CD14-positive monocyte (primary cell): ENCODE measurements around the gene MKI67. TPM values are rescaled to one million over a fixed set of nuclear protein-coding genes. Genes with fewer than 3 reads are reported as not detected.
A peak's percentile ranks its signal among the peaks of the same experiment; 100 is the strongest.

Source experiments
- DNase-seq, 3 donors: peaks; one replicate each; pipeline ENCODE4 v3.0.0-alpha.2; 2011 to 2022
- H2AFZ ChIP-seq: 2 replicates; pipeline ENCODE4 v1.6.0; 2012; ENCODE audit warnings: mild to moderate bottlenecking, low read depth, low read length, inconsistent platforms; ENCODE audit not compliant: insufficient read depth, poor library complexity, severe bottlenecking
- H3K27ac ChIP-seq, 2 donors: 1 replicate in 1 of 2; 2 replicates in 1 of 2; pipeline ENCODE4 v1.5.1; 2012 to 2013; ENCODE audit warnings: low read length in 2 of 2, control low read depth in 1 of 2, inconsistent platforms in 1 of 2, low read depth in 1 of 2, mild to moderate bottlenecking in 1 of 2
- H3K27me3 ChIP-seq, 2 donors: one replicate each; pipeline versions ENCODE4 v1.6.0 to v1.6.1; 2011 to 2013; ENCODE audit warnings: low read length in 2 of 2; ENCODE audit not compliant: control insufficient read depth in 2 of 2, insufficient read depth in 2 of 2
- H3K36me3 ChIP-seq, 2 donors: replicated peaks in 1 of 2; 1 replicate in 1 of 2; 2 replicates in 1 of 2; pipeline versions ENCODE4 v1.5.1 to v1.6.1; 2012 to 2013; ENCODE audit warnings: low read length in 2 of 2, control low read depth in 1 of 2, inconsistent platforms in 1 of 2, mild to moderate bottlenecking in 1 of 2; ENCODE audit not compliant: insufficient read depth in 2 of 2, control insufficient read depth in 1 of 2
- H3K4me1 ChIP-seq, 2 donors: 1 replicate in 1 of 2; 2 replicates in 1 of 2; pipeline versions ENCODE4 v1.5.1 to v1.6.1; 2012 to 2013; ENCODE audit warnings: low read length in 2 of 2, control low read depth in 1 of 2, inconsistent platforms in 1 of 2, mild to moderate bottlenecking in 1 of 2, moderate library complexity in 1 of 2; ENCODE audit not compliant: insufficient read depth in 2 of 2, control insufficient read depth in 1 of 2
- H3K4me2 ChIP-seq: replicated peaks from 2 replicates; pipeline ENCODE3; 2012; ENCODE audit warnings: low read length, moderate library complexity, mild to moderate bottlenecking; ENCODE audit not compliant: poor library complexity, severe bottlenecking; ENCODE audit errors: extremely low read depth
- H3K4me3 ChIP-seq, 3 experiments: fragments of 200-600 bp in 1 of 3; sonication (generic) in 1 of 3; replicated peaks in 1 of 3; 1 replicate in 2 of 3; 2 replicates in 1 of 3; pipeline ENCODE4 v1.5.1; 2011 to 2013; ENCODE audit warnings: low read length in 3 of 3, mild to moderate bottlenecking in 3 of 3, control low read depth in 2 of 3, low read depth in 2 of 3, inconsistent platforms in 1 of 3, moderate library complexity in 1 of 3
- H3K79me2 ChIP-seq: 2 replicates; pipeline ENCODE4 v1.6.0; 2012; ENCODE audit warnings: mild to moderate bottlenecking, control low read depth, inconsistent platforms, low read length, moderate library complexity; ENCODE audit not compliant: insufficient read depth
- H3K9ac ChIP-seq: 2 replicates; pipeline ENCODE4 v1.6.0; 2017; ENCODE audit warnings: low read length, mild to moderate bottlenecking; ENCODE audit not compliant: insufficient read depth, poor library complexity, severe bottlenecking
- H3K9me3 ChIP-seq, 2 donors: replicated peaks in 1 of 2; 1 replicate in 1 of 2; 2 replicates in 1 of 2; pipeline versions ENCODE4 v1.5.1 to v1.6.1; 2012 to 2013; ENCODE audit warnings: low read length in 2 of 2, control low read depth in 1 of 2; ENCODE audit not compliant: control insufficient read depth in 1 of 2, insufficient read depth in 1 of 2
- H4K20me1 ChIP-seq: 2 replicates; pipeline ENCODE4 v1.6.0; 2012; ENCODE audit warnings: mild to moderate bottlenecking, low read length, control low read depth, moderate library complexity; ENCODE audit not compliant: insufficient read depth
- H3K27ac Mint-ChIP-seq, 7 donors: one replicate each; pipeline ENCODE4 v1.8.0; 2020; ENCODE audit warnings: mild to moderate bottlenecking in 7 of 7, mixed read lengths in 7 of 7, moderate library complexity in 6 of 7, inconsistent platforms in 2 of 7
- H3K27me3 Mint-ChIP-seq, 3 donors: one replicate each; pipeline ENCODE4 v1.8.0; 2021 to 2022; ENCODE audit warnings: low read depth in 3 of 3, mild to moderate bottlenecking in 3 of 3, mixed read lengths in 3 of 3, moderate library complexity in 3 of 3, inconsistent platforms in 1 of 3
- H3K36me3 Mint-ChIP-seq, 2 donors: one replicate each; pipeline ENCODE4 v1.8.0; 2020; ENCODE audit warnings: mixed read lengths in 2 of 2, inconsistent platforms in 1 of 2, mild to moderate bottlenecking in 1 of 2
- H3K4me1 Mint-ChIP-seq: one replicate; pipeline ENCODE4 v1.8.0; 2020; ENCODE audit warnings: mild to moderate bottlenecking, mixed read lengths
- H3K4me3 Mint-ChIP-seq, 2 donors: one replicate each; pipeline ENCODE4 v1.8.0; 2020; ENCODE audit warnings: mild to moderate bottlenecking in 2 of 2, mixed read lengths in 2 of 2, moderate library complexity in 1 of 2
- H3K9me3 Mint-ChIP-seq, 7 donors: one replicate each; pipeline ENCODE4 v1.8.0; 2020 to 2022; ENCODE audit warnings: mixed read lengths in 7 of 7, mild to moderate bottlenecking in 6 of 7, moderate library complexity in 6 of 7, inconsistent platforms in 2 of 7
- CTCF ChIP-seq: fragments of 200-600 bp; IDR thresholded peaks from one replicate; pipeline ENCODE4 v1.8.0; 2022; ENCODE audit warnings: antibody characterized with exemption, mild to moderate bottlenecking
- WGBS: methylation state at CpG from one replicate; pipeline ENCODE4 v1.1.5; 2013; ENCODE audit warnings: missing lambda C conversion rate; ENCODE audit not compliant: insufficient coverage; 5-methylcytosine and 5-hydroxymethylcytosine counted together
- intact Hi-C, 2 donors: fragments of 100-400 bp; cut with micrococcal nuclease; formaldehyde crosslinking; loops; one replicate each; pipeline versions ENCODE4 v1.15.0 to v1.15.1; 2023
- polyA plus RNA-seq, 3 donors: library from polyadenylated mRNA; depleted of rRNA in 1 of 3; unstranded in 2 of 3; stranded (reverse) in 1 of 3; fragments of 300-500 nt in 2 of 3; fragments of >200 nt in 1 of 3; fragmentation: Illumina TruSeq in 2 of 3; gene quantifications; 1 replicate in 2 of 3; 2 replicates in 1 of 3; pipeline ENCODE4 v1.2.3, GENCODE V29; 2012 to 2021

MKI67 gene
- polyA plus RNA-seq, 3 donors = 0.02 to 0.05 TPM; not detected in 1

GRCh38 chr10:128047351-128047750, 78.9 kb downstream of the MKI67 start:
- Mint-ChIP-seq H3K27me3 (peaks cover 0 to 12% (median 0%) of the 10 kb centered on the region in 3 donors), H3K27ac (peak overlapping the region; percentile 97 to 100 (median 98)), H3K9me3 (peaks cover 0 to 2% (median 0%) of the 10 kb centered on the region in 7 donors), H3K4me1 (peaks cover 60% of the 10 kb centered on the region), H3K4me3 (peak overlapping the region; percentile 96 to 99), H3K36me3 (peaks cover 52 to 54% of the 10 kb centered on the region in 2 donors)
- peak overlapping the region; percentile 94 for H3K4me2 ChIP-seq
- H3K9me3 ChIP-seq = no peaks in the 10 kb centered on the region
- H3K79me2 ChIP-seq = peaks cover 73% of the 10 kb centered on the region
- WGBS = 1% methylated on average over 17 of the region's 17 CpGs
- no peak overlapping the region for H2AFZ ChIP-seq
- no peak for TF ChIP-seq CTCF
- peak overlapping the region; percentile 94 to 98 for H3K27ac ChIP-seq
- H4K20me1 ChIP-seq = peaks cover 69% of the 10 kb centered on the region
- no peaks in the 10 kb centered on the region for H3K27me3 ChIP-seq
- H3K4me3 ChIP-seq = peak overlapping the region; percentile 77 to 100 (median 95)
- H3K9ac ChIP-seq = peak overlapping the region; percentile 92
- DNase-seq = peak; percentile 92
- intact Hi-C loops = loop anchor here in 1 of 2 donors (1.0 to 5.0 kb wide), 2 partner anchors 18 to 80 kb away; partner anchors contain the start of gene MKI67
- peaks cover 61 to 73% of the 10 kb centered on the region in 2 donors for H3K4me1 ChIP-seq
- H3K36me3 ChIP-seq = peaks cover 9 to 31% of the 10 kb centered on the region in 2 donors

GRCh38 chr10:128046953-128047290, 79.3 kb downstream of the MKI67 start:
- H3K9me3 Mint-ChIP-seq = peaks cover 0 to 2% (median 0%) of the 10 kb centered on the region in 7 donors

More at GRCh38 chr10:128046953-128047290, 79.3 kb downstream of the MKI67 start:
- intact Hi-C loops = loop anchor here in 1 of 2 donors (1.0 to 5.0 kb wide), 2 partner anchors 18 to 80 kb away; partner anchors contain the start of gene MKI67
- H3K4me3 ChIP-seq = peak overlapping the region; percentile 77 to 100 (median 95)
- H3K79me2 ChIP-seq = peaks cover 69% of the 10 kb centered on the region
- H4K20me1 ChIP-seq = peaks cover 65% of the 10 kb centered on the region
- no peak overlapping the region for H2AFZ ChIP-seq
- Mint-ChIP-seq H3K4me3 (peak overlapping the region; percentile 96 to 99), H3K4me1 (peaks cover 60% of the 10 kb centered on the region), H3K27me3 (peaks cover 0 to 12% (median 0%) of the 10 kb centered on the region in 3 donors), H3K36me3 (peaks cover 51 to 54% of the 10 kb centered on the region in 2 donors), H3K27ac (peak overlapping the region; percentile 97 to 100 (median 98))
- peak overlapping the region; percentile 92 for H3K9ac ChIP-seq
- WGBS = 87% methylated on average over 4 of the region's 10 CpGs
- no peaks in the 10 kb centered on the region for H3K27me3 ChIP-seq
- peaks cover 5 to 30% of the 10 kb centered on the region in 2 donors for H3K36me3 ChIP-seq
- peaks cover 61 to 72% of the 10 kb centered on the region in 2 donors for H3K4me1 ChIP-seq
- peak overlapping the region; percentile 94 to 98 for H3K27ac ChIP-seq
- no peak for TF ChIP-seq CTCF
- DNase-seq = peak in 1 of 3 donors; percentile 51
- H3K4me2 ChIP-seq = peak overlapping the region; percentile 94
- no peaks in the 10 kb centered on the region for H3K9me3 ChIP-seq

Other genes with a start within 250 kb of the MKI67 start
- under 1 TPM in 1 of 3 donors, not detected in 2; 0.16 TPM for gene CLRN3, start 233.5 kb downstream of the MKI67 start, polyA plus RNA-seq
- 100 to 1,000 TPM in 2 of 3 donors, 10 to 100 TPM in 1; 95.2 to 271 (median 125) TPM for gene PTPRE, start 219.3 kb downstream of the MKI67 start, polyA plus RNA-seq